Superior temporal gyrus (tissue), 1 donor: Measurements from ENCODE around the gene HCFC1R1.
"Not testable (repeated sequence)": the region's sequence is repeated elsewhere in the genome, so short reads cannot be mapped to it uniquely, and the experiment has no call there.

Experiments used
- DNase-seq: peaks from one replicate; pipeline ENCODE4 v3.0.0-alpha.2; 2016; ENCODE audit errors: extremely low spot score

The HCFC1R1 gene

GRCh38 chr16:3057181-3058138 lies 33.7 kb upstream of the HCFC1R1 start:
- no peak for DNase-seq

GRCh38 chr16:3056336-3057180 lies 32.8 kb upstream of the HCFC1R1 start:
- DNase-seq: no peak

DNA sequence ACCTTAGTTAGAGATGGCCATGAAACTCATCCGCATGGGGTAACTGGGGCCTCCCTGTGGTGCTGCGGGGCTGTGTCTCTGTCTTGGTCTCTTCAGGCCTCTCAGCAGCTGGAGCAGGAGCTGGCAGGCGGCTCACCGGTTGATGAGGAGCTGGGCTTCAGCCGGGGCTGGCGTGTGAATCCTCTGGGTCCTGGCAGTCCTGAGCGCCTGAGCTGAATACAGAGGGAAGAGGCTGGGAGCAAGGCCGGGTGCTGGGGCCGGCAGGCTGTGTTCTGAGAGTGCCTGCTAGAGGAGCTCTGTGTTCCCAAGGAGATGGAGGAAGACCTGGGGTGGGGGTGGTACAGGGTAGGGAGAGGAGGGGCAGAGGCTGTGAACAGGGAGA lies 32.0 kb upstream of the HCFC1R1 start:
- DNase-seq: not testable (repeated sequence)

- no peak for DNase-seq
Observed at GRCh38 chr16:3054965-3055733, 31.4 kb upstream of the HCFC1R1 start.

- DNase-seq: not testable (repeated sequence)
Observed at GRCh38 chr16:3053330-3053710, 29.6 kb upstream of the HCFC1R1 start.

GRCh38 chr16:3052571-3053329 lies 29.0 kb upstream of the HCFC1R1 start:
- DNase-seq: not testable (repeated sequence)

- DNase-seq: no peak
Observed at GRCh38 chr16:3051494-3051893, 27.8 kb upstream of the HCFC1R1 start.

GRCh38 chr16:3051009-3051408 lies 27.3 kb upstream of the HCFC1R1 start:
- DNase-seq: no peak

GRCh38 chr16:3050487-3050886 lies 26.7 kb upstream of the HCFC1R1 start:
- DNase-seq: no peak

DNA sequence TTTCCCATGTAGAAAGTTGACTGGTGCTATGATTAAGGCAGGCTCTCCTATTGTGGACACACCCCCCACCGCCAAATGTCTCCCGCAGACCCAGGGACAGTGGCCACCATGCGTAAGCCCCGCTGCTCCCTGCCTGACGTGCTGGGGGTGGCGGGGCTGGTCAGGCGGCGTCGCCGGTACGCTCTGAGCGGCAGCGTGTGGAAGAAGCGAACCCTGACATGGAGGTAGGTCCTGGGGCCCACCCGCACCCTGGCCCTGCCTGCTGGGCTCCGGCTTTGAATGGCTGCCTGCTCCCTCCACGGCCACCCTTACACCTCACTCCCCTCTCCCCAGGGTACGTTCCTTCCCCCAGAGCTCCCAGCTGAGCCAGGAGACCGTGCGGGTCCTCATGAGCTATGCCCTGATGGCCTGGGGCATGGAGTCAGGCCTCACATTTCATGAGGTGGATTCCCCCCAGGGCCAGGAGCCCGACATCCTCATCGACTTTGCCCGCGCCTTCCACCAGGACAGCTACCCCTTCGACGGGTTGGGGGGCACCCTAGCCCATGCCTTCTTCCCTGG lies 26.3 kb upstream of the HCFC1R1 start:
- DNase-seq: no peak

DNA sequence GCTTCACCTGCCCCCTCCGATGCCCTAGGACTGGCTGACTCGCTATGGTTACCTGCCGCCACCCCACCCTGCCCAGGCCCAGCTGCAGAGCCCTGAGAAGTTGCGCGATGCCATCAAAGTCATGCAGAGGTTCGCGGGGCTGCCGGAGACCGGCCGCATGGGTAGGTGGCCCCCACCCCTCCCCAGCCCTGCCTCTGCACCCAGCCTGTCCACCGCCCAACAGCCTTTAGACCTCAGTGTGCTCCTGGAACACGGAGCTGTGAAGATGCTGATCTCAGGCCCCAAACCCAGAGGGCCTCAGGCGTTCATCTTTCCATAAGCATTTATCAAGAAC lies 23.6 kb upstream of the HCFC1R1 start:
- DNase-seq: no peak

GRCh38 chr16:3046641-3047386 lies 23.1 kb upstream of the HCFC1R1 start:
- no peak for DNase-seq

GRCh38 chr16:3045758-3046640 lies 22.3 kb upstream of the HCFC1R1 start, which contains the start of gene MMP25:
Gene MMP25 (plus strand): TSS chr16:3046561. CDS start chr16:3046918, 357 bp downstream.
- no peak for DNase-seq

- no peak for DNase-seq
Observed at GRCh38 chr16:3044708-3045107, 21.0 kb upstream of the HCFC1R1 start.

DNA sequence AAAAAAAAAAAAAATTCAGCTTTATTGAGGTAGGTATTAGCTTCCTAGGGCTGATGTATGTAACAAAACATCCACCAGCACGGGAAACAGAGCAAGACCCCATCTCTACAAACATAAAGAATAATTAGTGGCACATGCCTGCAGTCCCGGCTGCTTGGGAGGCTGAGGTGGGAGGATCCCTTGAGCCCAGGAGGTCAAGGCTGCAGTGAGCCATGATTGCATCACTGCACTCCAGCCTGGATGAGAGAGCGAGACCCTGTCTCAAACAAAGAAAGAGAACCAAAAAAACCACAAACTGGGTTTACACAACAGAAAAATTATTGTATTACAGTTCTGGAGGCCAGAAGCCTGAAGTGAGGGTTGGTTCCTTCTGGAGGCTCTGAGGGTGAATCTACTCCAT lies 18.6 kb upstream of the HCFC1R1 start:
- DNase-seq: no peak

GRCh38 chr16:3038896-3039295 lies 15.2 kb upstream of the HCFC1R1 start:
- no peak for DNase-seq

- DNase-seq: no peak
Observed at GRCh38 chr16:3038256-3038655, 14.5 kb upstream of the HCFC1R1 start.

- DNase-seq: no peak
Observed at GRCh38 chr16:3036726-3037315, 13.1 kb upstream of the HCFC1R1 start, which contains the start of gene BICDL2. Gene BICDL2 (minus strand): TSS chr16:3036944. CDS start chr16:3035496, 1,448 bp downstream.
